ENCODE data around the gene MED15.
"Not testable (repeated sequence)": the region's sequence is repeated elsewhere in the genome, so short reads cannot be mapped to it uniquely, and the experiment has no call there.

Gene MED15

GRCh38 chr22:20531154-20531403 lies 23.7 kb downstream of the MED15 start:
- DNase-seq (ENCODE audit: low read depth in 4 of 4, low spot score in 1 of 4) = no peak

- DNase-seq (ENCODE audit: low read depth in 4 of 4, low spot score in 1 of 4) = no peak
These were observed 24.2 kb downstream of the MED15 start for GRCh38 chr22:20531404-20532201.

GRCh38 chr22:20532256-20532993 lies 25.0 kb downstream of the MED15 start:
- no peak for DNase-seq (ENCODE audit: low read depth in 4 of 4, low spot score in 1 of 4)

- no peak for DNase-seq (ENCODE audit: low read depth in 4 of 4, low spot score in 1 of 4)
These were observed 25.9 kb downstream of the MED15 start for GRCh38 chr22:20533095-20533878.

- no peak for DNase-seq (ENCODE audit: low read depth in 4 of 4, low spot score in 1 of 4)
These were observed 26.5 kb downstream of the MED15 start for GRCh38 chr22:20533879-20534265.

- no peak for DNase-seq (ENCODE audit: low read depth in 4 of 4, low spot score in 1 of 4)
These were observed 29.3 kb downstream of the MED15 start for GRCh38 chr22:20536590-20537324.

GRCh38 chr22:20537325-20537756 lies 29.9 kb downstream of the MED15 start:
- DNase-seq (ENCODE audit: low read depth in 4 of 4, low spot score in 1 of 4) = no peak

GRCh38 chr22:20537983-20538382 lies 30.6 kb downstream of the MED15 start:
- no peak for DNase-seq (ENCODE audit: low read depth in 4 of 4, low spot score in 1 of 4)

- DNase-seq (ENCODE audit: low read depth in 4 of 4, low spot score in 1 of 4) = not testable (repeated sequence)
These were observed 31.5 kb downstream of the MED15 start for GRCh38 chr22:20538875-20539274.

GRCh38 chr22:20542055-20542454 lies 34.6 kb downstream of the MED15 start:
- DNase-seq (ENCODE audit: low read depth in 4 of 4, low spot score in 1 of 4) = no peak

GRCh38 chr22:20542736-20543135 lies 35.3 kb downstream of the MED15 start:
- DNase-seq (ENCODE audit: low read depth in 4 of 4, low spot score in 1 of 4) = no peak

- not testable (repeated sequence) for DNase-seq (ENCODE audit: low read depth in 4 of 4, low spot score in 1 of 4)
These were observed 37.9 kb downstream of the MED15 start for GRCh38 chr22:20545318-20545634.

- no peak for DNase-seq (ENCODE audit: low read depth in 4 of 4, low spot score in 1 of 4)
These were observed 38.5 kb downstream of the MED15 start for GRCh38 chr22:20545681-20546521.

GRCh38 chr22:20546541-20546950 lies 39.1 kb downstream of the MED15 start:
- DNase-seq (ENCODE audit: low read depth in 4 of 4, low spot score in 1 of 4) = no peak

GRCh38 chr22:20547029-20547428 lies 39.6 kb downstream of the MED15 start:
- DNase-seq (ENCODE audit: low read depth in 4 of 4, low spot score in 1 of 4) = no peak

GRCh38 chr22:20548806-20549205 lies 41.4 kb downstream of the MED15 start:
- DNase-seq (ENCODE audit: low read depth in 4 of 4, low spot score in 1 of 4) = no peak

- DNase-seq (ENCODE audit: low read depth in 4 of 4, low spot score in 1 of 4) = no peak
These were observed 41.9 kb downstream of the MED15 start for GRCh38 chr22:20549232-20549841.

- DNase-seq (ENCODE audit: low read depth in 4 of 4, low spot score in 1 of 4) = no peak
These were observed 42.8 kb downstream of the MED15 start for GRCh38 chr22:20550057-20550817.

All from stimulated activated CD4-positive, alpha-beta T cell treated with anti-CD3 and anti-CD28 coated beads, Interleukin-1b, Interleukin-23, amount 100 ng/mL, for 24 hours (primary cell).